ENCODE data around the gene RTN4RL1. TPM values are rescaled to one million over a fixed set of nuclear protein-coding genes. Genes with fewer than 3 reads are reported as not detected.

Gene RTN4RL1
- total RNA-seq, 4 donors from 2014 or later: 7.3 to 12.6 (median 7.8) TPM

GRCh38 chr17:2042933-2043332 lies 17.8 kb upstream of the RTN4RL1 start:
- WGBS, 2 donors: 73 to 84% methylated on average over 5 of the region's 5 CpGs
- peaks cover 0 to 35% (median 17%) of the 10 kb centered on the region in 4 donors for H3K4me1 ChIP-seq
- H3K27me3 ChIP-seq: no peaks in the 10 kb centered on the region
- H3K36me3 ChIP-seq: peaks cover 0 to 46% (median 0%) of the 10 kb centered on the region in 3 donors
- H3K27ac ChIP-seq: peak overlapping the region in 2 of 4 donors; percentile 92 to 94
- no peak for TF ChIP-seq CTCF (IDR thresholded peaks at IDR 0.05)
- TF ChIP-seq EP300 (IDR thresholded peaks at IDR 0.05): no peak
- TF ChIP-seq POLR2A (IDR thresholded peaks at IDR 0.05): no peak
- H3K4me3 ChIP-seq: peak overlapping the region in 2 of 4 donors; percentile 63 to 84
- no peaks in the 10 kb centered on the region for H3K9me3 ChIP-seq
- DNase-seq (ENCODE audit: low spot score in 2 of 2): no peak

GRCh38 chr17:2042390-2042847 lies 17.3 kb upstream of the RTN4RL1 start:
- peaks cover 0 to 51% (median 0%) of the 10 kb centered on the region in 3 donors for H3K36me3 ChIP-seq
- DNase-seq (ENCODE audit: low spot score in 2 of 2): no peak

GRCh38 chr17:2041561-2042389 lies 16.6 kb upstream of the RTN4RL1 start, which contains the start of gene OVCA2:
Gene OVCA2, plus strand, starts transcription at chr17:2042022. Its CDS starts 26 bp downstream, at chr17:2042048.
- H3K27me3 ChIP-seq: no peaks in the 10 kb centered on the region
- H3K27ac ChIP-seq: peak within 1 kb of the TSS; percentile 74 to 94 (median 90)
- H3K4me1 ChIP-seq: peaks cover 0 to 35% (median 17%) of the 10 kb centered on the region in 4 donors
- DNase-seq (ENCODE audit: low spot score in 2 of 2): peak; percentile 84 to 88
- peak within 1 kb of the TSS; percentile 59 to 91 (median 74) for H3K4me3 ChIP-seq
- peaks cover 0 to 58% (median 6%) of the 10 kb centered on the region in 3 donors for H3K36me3 ChIP-seq
- no peaks in the 10 kb centered on the region for H3K9me3 ChIP-seq
- WGBS, 2 donors: 0% methylated on average over 51 to 61 of the region's 93 CpGs
- TF ChIP-seq EP300 (IDR thresholded peaks at IDR 0.05): peak; percentile 86 to 91
- peak in 1 of 2 donors; percentile 73 for TF ChIP-seq POLR2A (IDR thresholded peaks at IDR 0.05)
- peak; percentile 32 to 78 (median 59) for TF ChIP-seq CTCF (IDR thresholded peaks at IDR 0.05)

More at GRCh38 chr17:2042390-2042847, 17.3 kb upstream of the RTN4RL1 start:
- TF ChIP-seq CTCF (IDR thresholded peaks at IDR 0.05) (no peak), POLR2A (IDR thresholded peaks at IDR 0.05) (no peak)
- peak overlapping the region; percentile 74 to 94 (median 90) for H3K27ac ChIP-seq
- peaks cover 0 to 35% (median 17%) of the 10 kb centered on the region in 4 donors for H3K4me1 ChIP-seq
- WGBS, 2 donors: 6 to 16% methylated on average over 14 to 17 of the region's 17 CpGs
- H3K9me3 ChIP-seq: no peaks in the 10 kb centered on the region
- H3K4me3 ChIP-seq: peak overlapping the region; percentile 59 to 91 (median 74)
- no peaks in the 10 kb centered on the region for H3K27me3 ChIP-seq

GRCh38 chr17:2040942-2041560 lies 15.9 kb upstream of the RTN4RL1 start:
- peak overlapping the region; percentile 74 to 94 (median 90) for H3K27ac ChIP-seq
- H3K27me3 ChIP-seq: no peaks in the 10 kb centered on the region
- peaks cover 0 to 35% (median 17%) of the 10 kb centered on the region in 4 donors for H3K4me1 ChIP-seq
- 41 to 92% methylated on average over 4 to 9 of the region's 16 CpGs for WGBS, 2 donors
- TF ChIP-seq POLR2A (IDR thresholded peaks at IDR 0.05) (no peak), CTCF (IDR thresholded peaks at IDR 0.05) (no peak), EP300 (IDR thresholded peaks at IDR 0.05) (no peak)
- H3K9me3 ChIP-seq: no peaks in the 10 kb centered on the region
- DNase-seq (ENCODE audit: low spot score in 2 of 2): no peak
- peak overlapping the region; percentile 59 to 91 (median 74) for H3K4me3 ChIP-seq
- H3K36me3 ChIP-seq: peaks cover 2 to 65% (median 7%) of the 10 kb centered on the region in 3 donors

Data from tibial nerve (tissue), 4 donors.